Measurements from ENCODE around the gene OR4P4.

- TF ChIP-seq, protein P1, sequence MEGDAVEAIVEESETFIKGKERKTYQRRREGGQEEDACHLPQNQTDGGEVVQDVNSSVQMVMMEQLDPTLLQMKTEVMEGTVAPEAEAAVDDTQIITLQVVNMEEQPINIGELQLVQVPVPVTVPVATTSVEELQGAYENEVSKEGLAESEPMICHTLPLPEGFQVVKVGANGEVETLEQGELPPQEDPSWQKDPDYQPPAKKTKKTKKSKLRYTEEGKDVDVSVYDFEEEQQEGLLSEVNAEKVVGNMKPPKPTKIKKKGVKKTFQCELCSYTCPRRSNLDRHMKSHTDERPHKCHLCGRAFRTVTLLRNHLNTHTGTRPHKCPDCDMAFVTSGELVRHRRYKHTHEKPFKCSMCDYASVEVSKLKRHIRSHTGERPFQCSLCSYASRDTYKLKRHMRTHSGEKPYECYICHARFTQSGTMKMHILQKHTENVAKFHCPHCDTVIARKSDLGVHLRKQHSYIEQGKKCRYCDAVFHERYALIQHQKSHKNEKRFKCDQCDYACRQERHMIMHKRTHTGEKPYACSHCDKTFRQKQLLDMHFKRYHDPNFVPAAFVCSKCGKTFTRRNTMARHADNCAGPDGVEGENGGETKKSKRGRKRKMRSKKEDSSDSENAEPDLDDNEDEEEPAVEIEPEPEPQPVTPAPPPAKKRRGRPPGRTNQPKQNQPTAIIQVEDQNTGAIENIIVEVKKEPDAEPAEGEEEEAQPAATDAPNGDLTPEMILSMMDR (IDR thresholded peaks at IDR 0.05) = no peak
- no peak for TF ChIP-seq POLR2A (IDR thresholded peaks at IDR 0.05)
Measured at GRCh38 chr11:55673860-55674259, 38.9 kb downstream of the OR4P4 start.
